Activated B cell treated with CpG ODN at 0.5 μM for 24 hours (primary cell): ENCODE results near the gene CBX3. TPM values are rescaled to one million over a fixed set of nuclear protein-coding genes. Genes with fewer than 3 reads are reported as not detected.
A peak's percentile ranks its signal among the peaks of the same experiment; 100 is the strongest.

Experiments
- ATAC-seq: fragments of 200-7000 bp; cut with Tn5 transposase; one replicate; pipeline ENCODE4 v1.10.0; 2021; ENCODE audit warnings: low read depth, mild to moderate bottlenecking, moderate library complexity
- CTCF ChIA-PET: fragments of 350-600 bp; sonication (Branson Sonifier 250); formaldehyde crosslinking; loops from one replicate; lab custom pipeline; 2021; ENCODE audit warnings: antibody characterized with exemption; lab: Charles Lee
- POLR2A ChIA-PET: fragments of 350-600 bp; sonication (Branson Sonifier 250); formaldehyde crosslinking; loops from one replicate; lab custom pipeline; 2021; ENCODE audit warnings: antibody characterized with exemption; lab: Charles Lee
- DNase-seq: peaks from one replicate; pipeline ENCODE4 v3.0.0; 2022
- H3K27ac Mint-ChIP-seq: one replicate; pipeline ENCODE4 v1.8.0; 2020; ENCODE audit warnings: mixed read lengths
- H3K27me3 Mint-ChIP-seq: one replicate; pipeline ENCODE4 v1.8.0; 2021; ENCODE audit warnings: mixed read lengths
- H3K36me3 Mint-ChIP-seq: one replicate; pipeline ENCODE4 v1.8.0; 2021; ENCODE audit warnings: low read depth, mixed read lengths
- H3K4me1 Mint-ChIP-seq: one replicate; pipeline ENCODE4 v1.8.0; 2021; ENCODE audit warnings: mixed read lengths
- H3K4me3 Mint-ChIP-seq: one replicate; pipeline ENCODE4 v1.8.0; 2020; ENCODE audit warnings: mild to moderate bottlenecking, mixed read lengths
- H3K9me3 Mint-ChIP-seq: one replicate; pipeline ENCODE4 v1.8.0; 2020; ENCODE audit warnings: mixed read lengths
- intact Hi-C: fragments of 100-400 bp; cut with micrococcal nuclease; formaldehyde crosslinking; loops from one replicate; pipeline ENCODE4 v1.15.1; 2024
- total RNA-seq: library from RNA; stranded (reverse); gene quantifications from 2 replicates; pipeline ENCODE4 v1.2.3, GENCODE V29; 2022
- TF ChIP-seq, protein P1 (sequence below): fragments of 200-600 bp; IDR thresholded peaks from one replicate; pipeline ENCODE4 v1.8.0; 2022; ENCODE audit warnings: antibody characterized with exemption, mild to moderate bottlenecking

Gene CBX3
- total RNA-seq, 1 donor from 2014 or later, result 125 TPM

- intact Hi-C loops, result loop anchor here (5.0 kb wide), 1 partner anchor 966 kb away; no protein-coding TSS in a partner anchor
- peaks cover 98% of the 10 kb centered on the region for H3K36me3 Mint-ChIP-seq
These were observed 5.5 kb upstream of the CBX3 start for GRCh38 chr7:26195867-26196657.

DNA sequence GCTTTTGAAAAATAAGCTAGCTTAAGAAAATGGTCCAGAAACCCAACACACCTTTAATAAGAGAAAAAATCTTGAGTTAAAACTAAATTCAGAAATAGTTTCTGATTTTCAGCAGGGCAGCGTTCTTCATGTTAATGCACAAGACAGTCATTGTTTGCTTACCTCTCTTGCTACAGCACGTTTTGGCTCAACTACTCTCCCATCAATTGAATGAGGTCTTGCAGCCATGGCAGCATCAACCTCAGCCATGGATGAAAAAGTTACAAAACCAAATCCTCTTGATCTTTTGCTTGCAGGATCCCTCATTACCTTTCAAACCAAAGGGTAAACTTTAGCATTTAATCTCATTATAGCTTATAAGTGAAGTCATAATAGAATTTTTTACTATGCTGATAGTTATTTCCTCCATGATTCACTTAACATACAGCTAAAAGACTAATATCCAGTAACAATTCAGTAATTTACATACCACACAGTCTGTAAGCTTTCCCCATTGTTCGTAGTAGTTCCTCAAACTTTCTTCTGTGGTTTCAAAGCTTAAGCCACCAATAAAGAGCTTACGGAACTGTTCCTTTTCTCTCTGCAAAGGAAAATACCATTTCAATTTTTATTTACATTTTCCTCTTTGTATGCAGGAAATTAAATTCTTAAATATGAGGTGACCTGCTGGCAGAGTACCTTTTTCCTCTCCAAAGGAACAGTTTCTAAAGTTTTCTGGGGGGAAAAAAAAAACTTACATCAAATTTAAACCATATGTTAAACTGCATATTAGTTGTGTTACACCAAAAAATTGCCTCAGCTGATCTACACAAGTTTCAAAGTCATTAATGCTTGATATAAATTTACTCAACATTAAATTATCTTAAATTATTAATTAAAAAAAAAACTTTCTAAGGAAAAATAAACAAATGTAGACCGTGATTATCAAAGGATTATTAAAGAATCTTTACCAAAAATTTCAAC, 4.1 kb upstream of the CBX3 start:
- DNase-seq, result no peak
- Mint-ChIP-seq H3K4me3 (peak overlapping the region; percentile 99), H3K27me3 (no peaks in the 10 kb centered on the region), H3K27ac (peak overlapping the region; percentile 100), H3K9me3 (no peaks in the 10 kb centered on the region), H3K4me1 (peaks cover 55% of the 10 kb centered on the region), H3K36me3 (peaks cover 86% of the 10 kb centered on the region)
- CTCF ChIA-PET, result interaction anchor here (0.7 to 6.3 kb wide), 17 partner anchors 11 to 304 kb away, joined by 3 to 123 read pairs (median 3); partner anchors contain the start of gene NFE2L3
- POLR2A ChIA-PET, result interaction anchor here (0.8 to 6.5 kb wide), 16 partner anchors 9 to 303 kb away, joined by 3 to 110 read pairs (median 6); partner anchors contain the start of genes NFE2L3 and SNX10
- no peak for ATAC-seq
- intact Hi-C loops, result loop anchor here (1.0 to 5.0 kb wide), 6 partner anchors 9 to 965 kb away; no protein-coding TSS in a partner anchor
- TF ChIP-seq, protein P1, sequence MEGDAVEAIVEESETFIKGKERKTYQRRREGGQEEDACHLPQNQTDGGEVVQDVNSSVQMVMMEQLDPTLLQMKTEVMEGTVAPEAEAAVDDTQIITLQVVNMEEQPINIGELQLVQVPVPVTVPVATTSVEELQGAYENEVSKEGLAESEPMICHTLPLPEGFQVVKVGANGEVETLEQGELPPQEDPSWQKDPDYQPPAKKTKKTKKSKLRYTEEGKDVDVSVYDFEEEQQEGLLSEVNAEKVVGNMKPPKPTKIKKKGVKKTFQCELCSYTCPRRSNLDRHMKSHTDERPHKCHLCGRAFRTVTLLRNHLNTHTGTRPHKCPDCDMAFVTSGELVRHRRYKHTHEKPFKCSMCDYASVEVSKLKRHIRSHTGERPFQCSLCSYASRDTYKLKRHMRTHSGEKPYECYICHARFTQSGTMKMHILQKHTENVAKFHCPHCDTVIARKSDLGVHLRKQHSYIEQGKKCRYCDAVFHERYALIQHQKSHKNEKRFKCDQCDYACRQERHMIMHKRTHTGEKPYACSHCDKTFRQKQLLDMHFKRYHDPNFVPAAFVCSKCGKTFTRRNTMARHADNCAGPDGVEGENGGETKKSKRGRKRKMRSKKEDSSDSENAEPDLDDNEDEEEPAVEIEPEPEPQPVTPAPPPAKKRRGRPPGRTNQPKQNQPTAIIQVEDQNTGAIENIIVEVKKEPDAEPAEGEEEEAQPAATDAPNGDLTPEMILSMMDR, result no peak

More at GRCh38 chr7:26195867-26196657, 5.5 kb upstream of the CBX3 start:
- no peak for ATAC-seq
- TF ChIP-seq, protein P1, result no peak
- Mint-ChIP-seq H3K27me3 (no peaks in the 10 kb centered on the region), H3K4me3 (peak overlapping the region; percentile 99), H3K4me1 (peaks cover 67% of the 10 kb centered on the region), H3K27ac (peak overlapping the region; percentile 84), H3K9me3 (no peaks in the 10 kb centered on the region)
- ChIA-PET POLR2A (interaction anchor here (1.5 to 6.3 kb wide), 5 partner anchors 8 to 104 kb away, joined by 6 to 110 read pairs (median 22); partner anchors contain the start of gene SNX10), CTCF (interaction anchor here (2.8 to 6.3 kb wide), 5 partner anchors 44 to 302 kb away, joined by 5 to 123 read pairs (median 29); partner anchors contain the start of gene NFE2L3)
- DNase-seq, result no peak

GRCh38 chr7:26198133-26198780, 3.3 kb upstream of the CBX3 start:
- H3K4me1 Mint-ChIP-seq, result peaks cover 54% of the 10 kb centered on the region
- no peaks in the 10 kb centered on the region for H3K9me3 Mint-ChIP-seq
- TF ChIP-seq, protein P1, result peak; percentile 95
- peak overlapping the region; percentile 99 for H3K4me3 Mint-ChIP-seq
- ATAC-seq (no peak), DNase-seq (no peak)
- no peaks in the 10 kb centered on the region for H3K27me3 Mint-ChIP-seq
- H3K27ac Mint-ChIP-seq, result peak overlapping the region; percentile 100
- intact Hi-C loops, result loop anchor here (1.0 to 5.0 kb wide), 4 partner anchors 97 to 964 kb away; no protein-coding TSS in a partner anchor
- POLR2A ChIA-PET, result interaction anchor here (0.7 to 6.5 kb wide), 18 partner anchors 10 to 304 kb away, joined by 3 to 110 read pairs (median 8); partner anchors contain the start of genes NFE2L3 and SNX10
- CTCF ChIA-PET, result interaction anchor here (0.8 to 6.3 kb wide), 16 partner anchors 11 to 304 kb away, joined by 3 to 123 read pairs (median 8); partner anchors contain the start of gene NFE2L3
- H3K36me3 Mint-ChIP-seq, result peaks cover 78% of the 10 kb centered on the region

GRCh38 chr7:26198781-26199169, 2.8 kb upstream of the CBX3 start:
- Mint-ChIP-seq H3K9me3 (no peaks in the 10 kb centered on the region), H3K36me3 (peaks cover 73% of the 10 kb centered on the region), H3K27ac (peak overlapping the region; percentile 100), H3K27me3 (no peaks in the 10 kb centered on the region), H3K4me3 (peak overlapping the region; percentile 99), H3K4me1 (peaks cover 54% of the 10 kb centered on the region)
- intact Hi-C loops, result loop anchor here (1.0 to 5.0 kb wide), 4 partner anchors 98 to 964 kb away; no protein-coding TSS in a partner anchor
- ATAC-seq (no peak), DNase-seq (no peak)
- ChIA-PET CTCF (interaction anchor here (0.8 to 6.3 kb wide), 15 partner anchors 12 to 305 kb away, joined by 3 to 123 read pairs (median 9); partner anchors contain the start of gene NFE2L3), POLR2A (interaction anchor here (0.7 to 6.5 kb wide), 19 partner anchors 10 to 304 kb away, joined by 3 to 110 read pairs (median 9); partner anchors contain the start of genes NFE2L3 and SNX10)
- TF ChIP-seq, protein P1, result no peak
